Ramos (cell line): ENCODE measurements around the gene OR52I2.

Experiments
- in situ Hi-C: fragments of 300-500 bp; cut with MboI; formaldehyde crosslinking; loops from one replicate; pipeline ENCODE4 v1.14.3; 2022; ENCODE audit warnings: low sequenced_read_pairs; ENCODE audit not compliant: unreplicated experiment

OR52I2 gene

DNA sequence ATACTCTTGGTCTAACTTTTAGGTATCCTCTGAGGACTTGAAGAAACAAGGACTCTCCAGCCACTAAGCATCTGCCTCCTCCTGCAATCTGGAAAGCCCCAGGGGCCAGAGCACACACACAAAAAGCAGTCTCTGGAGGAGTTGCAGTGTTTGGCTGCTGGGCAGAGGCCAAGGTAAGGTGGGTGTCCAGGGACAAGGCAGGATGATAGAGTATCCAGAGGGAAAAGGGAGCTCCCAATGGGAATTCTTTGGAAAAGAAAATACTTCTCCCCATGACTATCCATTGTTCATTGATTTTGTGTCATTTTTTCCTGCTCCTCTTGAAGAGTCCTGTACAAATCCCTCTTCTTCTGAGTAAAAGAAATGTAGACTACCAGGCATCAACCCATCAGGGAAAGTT lies at the start of gene OR52I2:
Gene OR52I2, plus strand, starts transcription at position 301 of the 400 bp plus-strand sequence.
- in situ Hi-C loops: no loop called here

DNA sequence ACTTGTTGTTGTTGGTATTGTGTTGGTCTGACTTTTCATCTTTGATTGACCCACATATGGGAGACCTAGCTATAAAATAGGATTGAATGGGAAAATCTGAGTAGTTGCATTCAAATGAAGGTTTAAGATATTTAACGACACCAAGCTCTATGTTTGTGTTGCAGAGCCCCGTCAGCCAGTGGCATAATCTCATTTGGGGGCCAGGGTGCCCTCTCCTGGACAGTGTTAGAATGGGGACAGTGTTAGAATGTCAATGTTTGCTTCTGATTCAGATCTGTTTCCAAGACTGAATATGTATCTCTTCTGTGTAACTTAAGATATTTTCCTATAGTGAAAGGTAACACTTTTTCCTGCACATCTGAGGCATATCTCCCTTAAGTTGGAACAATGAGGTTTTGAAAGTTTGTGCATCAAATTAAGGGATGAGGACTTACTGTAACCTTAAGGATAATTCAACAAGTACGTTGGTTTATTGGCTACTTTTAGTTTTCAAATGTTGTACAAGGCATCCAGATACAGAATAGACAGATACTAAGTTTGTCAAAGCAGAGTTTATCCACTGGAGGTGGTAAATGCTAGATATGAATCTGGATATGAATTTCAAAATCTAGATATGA lies 41.8 kb upstream of the OR52I2 start:
- in situ Hi-C loops: loop anchor here (5.0 kb wide), 1 partner anchor 352 kb away; no protein-coding TSS in a partner anchor

DNA sequence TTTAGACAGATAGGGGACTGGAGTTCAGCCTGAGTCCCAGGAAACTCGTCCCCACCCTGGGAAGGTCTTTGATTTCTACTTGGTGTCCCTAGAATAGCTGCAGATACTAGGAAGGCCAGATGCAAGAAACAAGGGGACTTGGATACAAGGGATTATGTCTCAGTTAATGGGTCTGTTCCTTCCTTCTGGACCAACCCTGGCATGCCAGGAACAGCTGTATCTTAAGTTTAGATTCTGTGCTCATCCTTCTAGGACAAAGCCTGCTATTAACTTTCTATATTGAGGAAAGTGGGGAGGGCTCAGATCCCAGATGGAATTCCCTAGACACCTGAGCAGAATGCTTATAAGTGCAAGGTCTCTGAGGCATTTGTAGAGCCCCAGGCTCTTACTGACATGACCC lies 40.5 kb upstream of the OR52I2 start:
- in situ Hi-C loops: loop anchor here (5.0 kb wide), 1 partner anchor 354 kb away; no protein-coding TSS in a partner anchor

DNA sequence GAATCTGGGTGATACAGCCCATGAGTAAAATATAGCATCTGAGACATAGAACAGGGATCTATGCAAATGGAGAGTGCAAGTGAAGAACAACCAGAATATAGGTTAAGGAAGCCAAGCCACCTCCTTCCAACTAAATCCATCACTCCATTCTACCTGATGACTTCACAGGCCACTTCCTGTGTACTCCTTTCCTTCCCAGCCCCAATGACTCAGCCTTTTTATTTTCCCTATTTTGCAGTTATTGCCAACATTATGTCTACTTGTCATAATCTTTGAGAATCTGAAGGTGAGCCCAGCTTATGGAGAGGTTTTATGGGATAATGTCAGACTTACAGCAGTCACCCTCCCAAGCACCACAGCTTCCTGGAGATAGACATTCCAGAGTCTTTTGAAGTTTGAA lies 38.0 kb upstream of the OR52I2 start:
- in situ Hi-C loops: loop anchor here (5.0 kb wide), 1 partner anchor 356 kb away; no protein-coding TSS in a partner anchor

GRCh38 chr11:4544891-4545290 lies 36.7 kb upstream of the OR52I2 start, which contains the start of gene OR52M1:
Gene OR52M1 (plus strand): TSS chr11:4545191. CDS start chr11:4545191, 0 bp downstream.
- in situ Hi-C loops: loop anchor here (5.0 kb wide), 1 partner anchor 358 kb away; no protein-coding TSS in a partner anchor

- in situ Hi-C loops: no loop called here
Observed at GRCh38 chr11:4546878-4547277, 34.7 kb upstream of the OR52I2 start.

- in situ Hi-C loops: no loop called here
Observed at GRCh38 chr11:4547416-4547815, 34.1 kb upstream of the OR52I2 start.

GRCh38 chr11:4551346-4551979 lies 30.1 kb upstream of the OR52I2 start:
- in situ Hi-C loops: no loop called here

DNA sequence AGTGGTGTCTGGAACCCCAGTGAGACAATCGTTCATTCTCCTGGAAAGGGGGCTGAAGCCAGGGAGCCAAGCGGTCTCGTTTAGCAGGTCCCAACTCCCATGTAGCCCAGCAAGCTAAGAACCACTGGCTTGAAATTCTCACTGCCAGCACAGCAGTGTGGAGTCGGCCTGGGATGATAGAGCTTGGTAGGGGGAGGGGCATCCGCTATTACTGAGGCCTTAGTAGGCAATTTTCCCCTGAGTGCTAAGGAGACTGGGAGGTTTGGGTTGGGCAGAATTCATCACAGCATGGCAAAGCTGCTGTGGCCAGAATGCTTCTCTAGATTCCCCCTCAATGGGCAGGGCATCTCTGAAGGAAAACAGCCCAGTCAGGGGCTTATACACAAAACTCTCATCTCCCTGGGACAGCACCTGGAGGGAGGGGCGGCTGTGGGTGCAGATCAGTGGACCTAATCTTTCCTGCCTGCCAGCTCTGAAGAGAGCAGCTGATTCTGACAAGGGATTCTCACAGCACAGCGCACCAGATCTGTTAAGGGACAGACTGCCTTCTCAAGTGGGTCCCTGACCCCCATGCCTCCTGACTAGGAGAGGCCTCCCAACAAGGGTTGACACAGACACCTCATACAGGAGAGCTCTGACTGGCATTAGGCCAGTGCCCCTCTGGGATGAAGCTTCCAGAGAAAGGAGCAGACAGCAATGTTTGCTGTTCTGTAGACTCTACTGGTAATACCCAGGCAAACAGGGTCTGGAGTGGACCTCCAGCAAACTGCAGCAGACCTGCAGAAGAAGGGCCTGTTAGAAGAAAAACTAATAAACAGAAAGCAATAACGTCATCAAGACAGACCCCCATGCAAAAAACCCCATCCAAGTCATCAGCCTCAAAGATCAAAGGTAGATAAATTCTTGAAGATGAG lies 21.8 kb upstream of the OR52I2 start:
- in situ Hi-C loops: no loop called here

GRCh38 chr11:4560467-4560866 lies 21.1 kb upstream of the OR52I2 start:
- in situ Hi-C loops: no loop called here

GRCh38 chr11:4565371-4565770 lies 16.2 kb upstream of the OR52I2 start:
- in situ Hi-C loops: no loop called here

GRCh38 chr11:4569075-4569474 lies 12.5 kb upstream of the OR52I2 start:
- in situ Hi-C loops: no loop called here

- in situ Hi-C loops: no loop called here
Observed at GRCh38 chr11:4576880-4577279, 4.7 kb upstream of the OR52I2 start.

GRCh38 chr11:4577761-4578160 lies 3.8 kb upstream of the OR52I2 start:
- in situ Hi-C loops: no loop called here

- in situ Hi-C loops: no loop called here
Observed at GRCh38 chr11:4578624-4579023, 2.9 kb upstream of the OR52I2 start.

GRCh38 chr11:4580124-4580523 lies 1.4 kb upstream of the OR52I2 start:
- in situ Hi-C loops: no loop called here

- in situ Hi-C loops: no loop called here
Observed at GRCh38 chr11:4589017-4589416, 7.5 kb downstream of the OR52I2 start.

- in situ Hi-C loops: no loop called here
Observed at GRCh38 chr11:4593739-4594138, 12.2 kb downstream of the OR52I2 start, which contains the start of gene OR52I1. Gene OR52I1 (plus strand): TSS chr11:4594039. CDS start chr11:4594039, 0 bp downstream.

- in situ Hi-C loops: no loop called here
Observed at GRCh38 chr11:4605057-4605456, 23.5 kb downstream of the OR52I2 start.

DNA sequence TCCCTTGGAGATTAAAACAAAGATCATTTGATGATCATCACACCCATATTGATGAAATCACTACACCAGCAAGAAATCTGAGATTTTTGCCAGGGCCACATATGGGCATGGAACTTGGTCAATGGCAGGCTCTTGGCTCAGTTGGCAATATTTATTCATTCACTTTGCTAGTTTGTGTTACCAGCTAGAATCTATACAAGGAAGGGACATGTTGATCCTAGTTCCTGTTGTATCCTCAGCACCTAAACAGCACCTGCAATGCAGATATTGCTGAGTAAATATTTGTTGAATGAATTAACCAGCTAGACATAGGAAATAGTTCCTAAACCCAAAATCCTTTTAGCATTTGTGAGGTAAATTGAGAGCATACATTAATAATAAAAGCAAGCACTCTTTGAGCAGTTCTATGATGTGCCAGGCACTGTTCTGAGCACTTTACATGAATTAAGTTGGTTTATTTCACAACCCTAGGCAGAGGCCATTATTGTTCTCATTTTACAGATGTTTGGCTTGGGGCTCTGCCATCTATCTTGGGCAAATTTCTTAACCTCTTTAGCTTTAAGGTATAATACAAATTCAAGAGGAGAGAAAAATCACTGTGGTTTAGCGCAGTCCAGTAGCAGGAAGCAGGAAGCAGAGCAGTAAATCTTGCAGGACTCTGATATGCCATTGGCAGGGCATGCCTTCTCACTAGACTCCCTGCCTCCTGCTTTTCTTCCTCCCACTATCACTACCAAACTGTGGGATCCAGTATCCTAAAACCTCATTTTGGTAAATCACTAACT lies 24.9 kb downstream of the OR52I2 start:
- in situ Hi-C loops: no loop called here
